ENCODE data around the gene TCHHL1.

GRCh38 chr1:152038871-152039270, 50.0 kb downstream of the TCHHL1 start:
- no peak for TF ChIP-seq CTCF (IDR thresholded peaks at IDR 0.05)
- no peak for TF ChIP-seq POLR2A (IDR thresholded peaks at IDR 0.05)
- TF ChIP-seq POLR2AphosphoS5 (IDR thresholded peaks at IDR 0.05; ENCODE audit: insufficient read depth in 1 of 2, low read depth in 1 of 2), result no peak

Data from vagina (tissue), 2 donors.